Mesenchymal stem cell (in vitro differentiated cells and primary cell): ENCODE measurements around the gene ROCK2.
"Not testable (repeated sequence)": the region's sequence is repeated elsewhere in the genome, so short reads cannot be mapped to it uniquely, and the experiment has no call there.

ENCODE experiments used
- DNase-seq: peaks from one replicate; pipeline ENCODE4 v3.0.0-alpha.2; 2013
- H2AFZ ChIP-seq: one replicate; pipeline ENCODE4 v1.6.1; 2013; ENCODE audit warnings: low read depth, mild to moderate bottlenecking, control low read depth, inconsistent platforms, low read length, moderate library complexity
- H2AK5ac ChIP-seq: 2 replicates; pipeline ENCODE4 v1.6.1; 2013; ENCODE audit warnings: low read length, moderate library complexity, mild to moderate bottlenecking, inconsistent platforms; ENCODE audit not compliant: severe bottlenecking
- H2BK120ac ChIP-seq: one replicate; pipeline ENCODE4 v1.6.1; 2013; ENCODE audit warnings: low read depth, mild to moderate bottlenecking, inconsistent platforms, low read length, moderate library complexity
- H2BK12ac ChIP-seq, 2 experiments: one replicate each; pipeline ENCODE4 v1.6.1; 2013; ENCODE audit warnings: inconsistent platforms in 2 of 2, low read length in 2 of 2, mild to moderate bottlenecking in 2 of 2, moderate library complexity in 2 of 2, control low read depth in 1 of 2
- H2BK15ac ChIP-seq: one replicate; pipeline ENCODE4 v1.6.1; 2013; ENCODE audit warnings: mild to moderate bottlenecking, low read depth, inconsistent platforms; ENCODE audit not compliant: poor library complexity, severe bottlenecking
- H2BK5ac ChIP-seq: 2 replicates; pipeline ENCODE4 v1.6.1; 2013; ENCODE audit warnings: low read depth, mild to moderate bottlenecking, low read length, control low read depth, inconsistent platforms; ENCODE audit not compliant: poor library complexity, severe bottlenecking
- H3K14ac ChIP-seq, 2 experiments: one replicate each; pipeline ENCODE4 v1.6.1; 2013; ENCODE audit warnings: inconsistent platforms in 2 of 2, low read length in 2 of 2, control low read depth in 1 of 2, mild to moderate bottlenecking in 1 of 2, moderate library complexity in 1 of 2
- H3K18ac ChIP-seq, 2 experiments: one replicate each; pipeline ENCODE4 v1.6.1; 2013; ENCODE audit warnings: inconsistent platforms in 2 of 2, low read length in 2 of 2, control low read depth in 1 of 2, low read depth in 1 of 2, mild to moderate bottlenecking in 1 of 2
- H3K23ac ChIP-seq, 2 experiments: one replicate each; pipeline ENCODE4 v1.6.1; 2013; ENCODE audit warnings: inconsistent platforms in 2 of 2, low read length in 2 of 2, mild to moderate bottlenecking in 2 of 2, moderate library complexity in 2 of 2, control low read depth in 1 of 2
- H3K27ac ChIP-seq: 2 replicates; pipeline ENCODE4 v1.5.1; 2013; ENCODE audit warnings: mild to moderate bottlenecking, moderate library complexity, low read length, control low read depth, inconsistent platforms; ENCODE audit not compliant: poor library complexity, severe bottlenecking
- H3K27me3 ChIP-seq, 2 experiments: 2 replicates each; pipeline versions ENCODE4 v1.6.1 to v1.7.0; 2013; ENCODE audit warnings: low read length in 2 of 2, mild to moderate bottlenecking in 2 of 2, moderate library complexity in 2 of 2, control low read depth in 1 of 2, inconsistent platforms in 1 of 2; ENCODE audit not compliant: control insufficient read depth in 1 of 2, insufficient read depth in 1 of 2
- H3K36me3 ChIP-seq, 2 experiments: 2 replicates each; pipeline versions ENCODE4 v1.6.1 to v1.7.0; 2013; ENCODE audit warnings: low read length in 2 of 2, control low read depth in 1 of 2, inconsistent platforms in 1 of 2, low read depth in 1 of 2, mild to moderate bottlenecking in 1 of 2; ENCODE audit not compliant: insufficient read depth in 2 of 2, control insufficient read depth in 1 of 2
- H3K4ac ChIP-seq, 2 experiments: one replicate each; pipeline ENCODE4 v1.6.1; 2013; ENCODE audit warnings: inconsistent platforms in 2 of 2, low read length in 2 of 2, mild to moderate bottlenecking in 2 of 2, moderate library complexity in 2 of 2, control low read depth in 1 of 2, low read depth in 1 of 2
- H3K4me1 ChIP-seq: 2 replicates; pipeline ENCODE4 v1.6.1; 2013; ENCODE audit warnings: low read depth, low read length, control low read depth; ENCODE audit not compliant: control insufficient read depth, insufficient read depth
- H3K4me2 ChIP-seq: 2 replicates; pipeline ENCODE4 v1.6.1; 2013; ENCODE audit warnings: low read length, mild to moderate bottlenecking, inconsistent platforms; ENCODE audit not compliant: poor library complexity, severe bottlenecking
- H3K4me3 ChIP-seq, 2 experiments: 2 replicates each; pipeline versions ENCODE4 v1.5.1 to v1.7.0; 2013; ENCODE audit warnings: low read length in 2 of 2, mild to moderate bottlenecking in 2 of 2, control low read depth in 1 of 2, low read depth in 1 of 2; ENCODE audit not compliant: insufficient read depth in 1 of 2
- H3K79me1 ChIP-seq: replicated peaks from 2 replicates; pipeline ENCODE4 v1.6.1; 2013; ENCODE audit warnings: mild to moderate bottlenecking, control low read depth, low read length, inconsistent platforms; ENCODE audit not compliant: poor library complexity, severe bottlenecking
- H3K9ac ChIP-seq: 2 replicates; pipeline ENCODE4 v1.7.0; 2013; ENCODE audit warnings: mild to moderate bottlenecking, low read length, moderate library complexity
- H3K9me3 ChIP-seq: 2 replicates; pipeline ENCODE4 v1.7.0; 2013; ENCODE audit warnings: mild to moderate bottlenecking, low read length; ENCODE audit not compliant: control insufficient read depth
- H4K8ac ChIP-seq: one replicate; pipeline ENCODE4 v1.6.1; 2013; ENCODE audit warnings: inconsistent platforms, mild to moderate bottlenecking, low read length, moderate library complexity
- H4K91ac ChIP-seq: one replicate; pipeline ENCODE4 v1.6.1; 2013; ENCODE audit warnings: mild to moderate bottlenecking, low read length, inconsistent platforms
- WGBS: methylation state at CpG from one replicate; pipeline ENCODE4 v1.1.7; 2013; ENCODE audit warnings: mixed read lengths; 5-methylcytosine and 5-hydroxymethylcytosine counted together

The ROCK2 gene

GRCh38 chr2:11328522-11328921, 15.9 kb downstream of the ROCK2 start:
- H2BK15ac ChIP-seq, H3K9ac ChIP-seq, H3K4me3 ChIP-seq, H3K9me3 ChIP-seq, H2BK120ac ChIP-seq, DNase-seq, H2AK5ac ChIP-seq, H3K4ac ChIP-seq, H2BK12ac ChIP-seq, H3K36me3 ChIP-seq, H2AFZ ChIP-seq, H3K27ac ChIP-seq, H4K8ac ChIP-seq, H3K79me1 ChIP-seq, H3K23ac ChIP-seq, H3K27me3 ChIP-seq, H3K14ac ChIP-seq, H4K91ac ChIP-seq, H3K4me1 ChIP-seq, H3K18ac ChIP-seq, H2BK5ac ChIP-seq, H3K4me2 ChIP-seq: not testable (repeated sequence)
- no CpG with 5 or more reads among the region's 1 CpG for WGBS

- Histone ChIP-seq H3K9me3 (no peaks in the 10 kb centered on the region), H3K27me3 (no peaks in the 10 kb centered on the region), H3K9ac (no peak overlapping the region), H4K8ac (no peak overlapping the region), H2AK5ac (no peak overlapping the region), H3K4me2 (no peak overlapping the region), H3K14ac (no peak overlapping the region), H3K4me1 (no peaks in the 10 kb centered on the region), H3K23ac (no peak overlapping the region), H3K36me3 (no peaks in the 10 kb centered on the region), H3K79me1 (peaks cover 8% of the 10 kb centered on the region), H2BK120ac (no peak overlapping the region), H3K4ac (no peak overlapping the region), H4K91ac (no peak overlapping the region), H3K27ac (no peak overlapping the region), H2BK15ac (no peak overlapping the region), H3K18ac (no peak overlapping the region), H2AFZ (no peak overlapping the region), H3K4me3 (no peak overlapping the region), H2BK5ac (no peak overlapping the region), H2BK12ac (no peak overlapping the region)
- WGBS = 83% methylated on average over 2 of the region's 2 CpGs
- no peak for DNase-seq
Measured at GRCh38 chr2:11327871-11328270, 16.6 kb downstream of the ROCK2 start.

DNA sequence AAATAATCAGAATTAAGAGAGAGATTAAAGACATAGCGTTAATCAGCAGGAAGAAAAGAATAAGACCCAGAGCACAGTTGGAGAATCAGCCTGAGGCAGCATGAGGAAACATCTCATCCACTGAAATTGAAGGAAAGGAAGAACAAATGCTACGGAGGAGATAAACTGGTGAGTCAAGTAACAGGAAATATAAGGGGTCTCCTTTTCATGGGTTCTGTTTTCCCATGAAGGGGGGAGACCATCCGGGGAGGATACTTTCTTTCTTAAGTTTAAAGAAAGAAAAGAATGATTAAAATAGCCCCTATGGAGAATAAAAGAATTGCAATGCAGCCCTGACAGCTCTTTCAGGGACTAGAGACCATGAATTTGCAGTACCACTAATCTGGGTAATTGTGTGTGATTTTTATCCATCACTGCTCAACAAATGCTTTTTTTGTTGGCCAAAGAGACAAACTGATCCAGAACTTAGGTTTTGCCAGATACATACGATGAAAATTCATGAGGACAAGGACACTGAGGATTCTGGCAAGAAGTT, 17.7 kb downstream of the ROCK2 start:
- H3K27me3 ChIP-seq = no peaks in the 10 kb centered on the region
- whole genome bisulfite sequencing = 74% methylated on average over 4 of the region's 4 CpGs
- H3K36me3 ChIP-seq = no peaks in the 10 kb centered on the region
- no peaks in the 10 kb centered on the region for H3K4me1 ChIP-seq
- no peak overlapping the region for H3K4ac ChIP-seq
- H2AFZ ChIP-seq = no peak overlapping the region
- H3K9ac ChIP-seq = no peak overlapping the region
- H3K4me3 ChIP-seq = no peak overlapping the region
- no peak overlapping the region for H4K91ac ChIP-seq
- no peak overlapping the region for H2BK12ac ChIP-seq
- no peak overlapping the region for H4K8ac ChIP-seq
- H3K23ac ChIP-seq = no peak overlapping the region
- no peak overlapping the region for H3K4me2 ChIP-seq
- no peak for DNase-seq
- no peak overlapping the region for H3K14ac ChIP-seq
- H3K79me1 ChIP-seq = peaks cover 8% of the 10 kb centered on the region
- no peak overlapping the region for H2BK120ac ChIP-seq
- no peak overlapping the region for H2BK5ac ChIP-seq
- no peak overlapping the region for H2AK5ac ChIP-seq
- H3K9me3 ChIP-seq = no peaks in the 10 kb centered on the region
- H3K18ac ChIP-seq = no peak overlapping the region
- no peak overlapping the region for H2BK15ac ChIP-seq
- H3K27ac ChIP-seq = no peak overlapping the region

GRCh38 chr2:11325961-11326676, 18.3 kb downstream of the ROCK2 start:
- WGBS = 68% methylated on average over 4 of the region's 4 CpGs
- no peak overlapping the region for H2AFZ ChIP-seq

More at GRCh38 chr2:11325961-11326676, 18.3 kb downstream of the ROCK2 start:
- Histone ChIP-seq H3K23ac (no peak overlapping the region), H3K9ac (no peak overlapping the region), H3K4ac (no peak overlapping the region), H2AK5ac (no peak overlapping the region), H3K14ac (no peak overlapping the region), H3K18ac (no peak overlapping the region), H2BK15ac (no peak overlapping the region), H3K4me2 (no peak overlapping the region), H3K36me3 (no peaks in the 10 kb centered on the region), H3K27me3 (no peaks in the 10 kb centered on the region), H4K91ac (no peak overlapping the region), H3K79me1 (peaks cover 8% of the 10 kb centered on the region), H2BK12ac (no peak overlapping the region), H3K4me1 (no peaks in the 10 kb centered on the region), H4K8ac (no peak overlapping the region), H3K9me3 (no peaks in the 10 kb centered on the region), H2BK120ac (no peak overlapping the region), H3K4me3 (no peak overlapping the region), H3K27ac (no peak overlapping the region), H2BK5ac (no peak overlapping the region)
- DNase-seq = no peak
